ENCODE measurements around the gene TBC1D26.

DNA sequence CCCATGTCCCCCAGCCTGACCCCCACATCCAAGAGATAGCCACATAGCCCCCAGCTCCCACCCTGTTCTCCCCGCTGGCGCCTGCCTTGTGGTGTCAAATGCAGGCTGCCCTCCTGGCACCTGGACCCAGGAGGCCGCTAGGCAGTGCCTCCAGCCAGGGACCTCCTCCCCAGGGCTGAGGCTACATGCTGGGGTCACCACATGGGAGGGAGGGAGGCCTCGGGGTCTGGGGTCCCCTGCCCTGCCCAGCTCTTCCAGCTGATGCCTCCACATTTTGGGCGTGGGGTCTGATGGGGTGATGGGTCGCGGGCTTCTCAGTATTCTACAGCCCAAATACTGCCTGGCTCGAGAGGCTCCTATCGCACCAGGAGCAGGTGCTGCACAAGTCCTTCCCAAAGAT is 9.5 kb downstream of the TBC1D26 start:
- TF ChIP-seq CTCF (IDR thresholded peaks at IDR 0.05) (no peak), RCOR1 (IDR thresholded peaks at IDR 0.05; ENCODE audit: low read length) (no peak)
- TF ChIP-seq, protein P1, sequence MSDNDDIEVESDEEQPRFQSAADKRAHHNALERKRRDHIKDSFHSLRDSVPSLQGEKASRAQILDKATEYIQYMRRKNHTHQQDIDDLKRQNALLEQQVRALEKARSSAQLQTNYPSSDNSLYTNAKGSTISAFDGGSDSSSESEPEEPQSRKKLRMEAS (IDR thresholded peaks at IDR 0.05; ENCODE audit: low read depth): no peak
